ENCODE data around the gene PRKX. TPM values are rescaled to one million over a fixed set of nuclear protein-coding genes. Genes with fewer than 3 reads are reported as not detected.
"Not testable (repeated sequence)": the region's sequence is repeated elsewhere in the genome, so short reads cannot be mapped to it uniquely, and the experiment has no call there.

PRKX gene
- total RNA-seq, 1 donor from 2014 or later = 17.1 TPM

- H3K36me3 Mint-ChIP-seq (ENCODE audit: low read depth) = peaks cover 2% of the 10 kb centered on the region
- H3K4me3 Mint-ChIP-seq (ENCODE audit: unreplicated experiment) = no peak overlapping the region
- H3K27me3 Mint-ChIP-seq (ENCODE audit: low read depth) = no peaks in the 10 kb centered on the region
- TF ChIP-seq CTCF (IDR thresholded peaks at IDR 0.05) = no peak
- peaks cover 6% of the 10 kb centered on the region for H3K4me1 Mint-ChIP-seq (ENCODE audit: low read depth)
- H3K27ac Mint-ChIP-seq (ENCODE audit: unreplicated experiment) = no peak overlapping the region
- no peak for DNase-seq (ENCODE audit: low spot score)
- H3K9me3 Mint-ChIP-seq (ENCODE audit: low read depth) = no peaks in the 10 kb centered on the region
These were observed 131.8 kb downstream of the PRKX start for GRCh38 chrX:3581609-3582108.

GRCh38 chrX:3577551-3577950 lies 135.9 kb downstream of the PRKX start:
- TF ChIP-seq CTCF (IDR thresholded peaks at IDR 0.05) = no peak
- no peak for DNase-seq (ENCODE audit: low spot score)
- Mint-ChIP-seq H3K27ac (ENCODE audit: unreplicated experiment) (no peak overlapping the region), H3K4me1 (ENCODE audit: low read depth) (peaks cover 4% of the 10 kb centered on the region), H3K27me3 (ENCODE audit: low read depth) (no peaks in the 10 kb centered on the region), H3K36me3 (ENCODE audit: low read depth) (peaks cover 2% of the 10 kb centered on the region), H3K9me3 (ENCODE audit: low read depth) (no peaks in the 10 kb centered on the region), H3K4me3 (ENCODE audit: unreplicated experiment) (no peak overlapping the region)

- H3K4me1 Mint-ChIP-seq (ENCODE audit: low read depth) = no peaks in the 10 kb centered on the region
- peaks cover 2% of the 10 kb centered on the region for H3K36me3 Mint-ChIP-seq (ENCODE audit: low read depth)
- no peaks in the 10 kb centered on the region for H3K9me3 Mint-ChIP-seq (ENCODE audit: low read depth)
- TF ChIP-seq CTCF (IDR thresholded peaks at IDR 0.05) = no peak
- H3K27me3 Mint-ChIP-seq (ENCODE audit: low read depth) = no peaks in the 10 kb centered on the region
- no peak overlapping the region for H3K4me3 Mint-ChIP-seq (ENCODE audit: unreplicated experiment)
- H3K27ac Mint-ChIP-seq (ENCODE audit: unreplicated experiment) = no peak overlapping the region
- no peak for DNase-seq (ENCODE audit: low spot score)
These were observed 136.5 kb downstream of the PRKX start for GRCh38 chrX:3576886-3577501.

- TF ChIP-seq CTCF (IDR thresholded peaks at IDR 0.05) = no peak
- H3K4me3 Mint-ChIP-seq (ENCODE audit: unreplicated experiment) = no peak overlapping the region
- no peaks in the 10 kb centered on the region for H3K36me3 Mint-ChIP-seq (ENCODE audit: low read depth)
- H3K9me3 Mint-ChIP-seq (ENCODE audit: low read depth) = peaks cover 2% of the 10 kb centered on the region
- no peak overlapping the region for H3K27ac Mint-ChIP-seq (ENCODE audit: unreplicated experiment)
- no peaks in the 10 kb centered on the region for H3K27me3 Mint-ChIP-seq (ENCODE audit: low read depth)
- H3K4me1 Mint-ChIP-seq (ENCODE audit: low read depth) = peaks cover 3% of the 10 kb centered on the region
- no peak for DNase-seq (ENCODE audit: low spot score)
These were observed 145.8 kb downstream of the PRKX start for GRCh38 chrX:3567686-3568085.

GRCh38 chrX:3563451-3563850 lies 150.0 kb downstream of the PRKX start:
- peaks cover 2% of the 10 kb centered on the region for H3K9me3 Mint-ChIP-seq (ENCODE audit: low read depth)
- H3K36me3 Mint-ChIP-seq (ENCODE audit: low read depth) = no peaks in the 10 kb centered on the region
- H3K27me3 Mint-ChIP-seq (ENCODE audit: low read depth) = no peaks in the 10 kb centered on the region
- no peak for TF ChIP-seq CTCF (IDR thresholded peaks at IDR 0.05)
- H3K4me3 Mint-ChIP-seq (ENCODE audit: unreplicated experiment) = no peak overlapping the region
- peaks cover 9% of the 10 kb centered on the region for H3K4me1 Mint-ChIP-seq (ENCODE audit: low read depth)
- DNase-seq (ENCODE audit: low spot score) = no peak
- H3K27ac Mint-ChIP-seq (ENCODE audit: unreplicated experiment) = no peak overlapping the region

- H3K4me1 Mint-ChIP-seq (ENCODE audit: low read depth); H3K4me3 Mint-ChIP-seq (ENCODE audit: unreplicated experiment); H3K9me3 Mint-ChIP-seq (ENCODE audit: low read depth); DNase-seq (ENCODE audit: low spot score); H3K27me3 Mint-ChIP-seq (ENCODE audit: low read depth); H3K36me3 Mint-ChIP-seq (ENCODE audit: low read depth); H3K27ac Mint-ChIP-seq (ENCODE audit: unreplicated experiment): not testable (repeated sequence)
These were observed 153.4 kb downstream of the PRKX start for GRCh38 chrX:3560010-3560409.
